ENCODE measurements around the gene OTC. TPM values are rescaled to one million over a fixed set of nuclear protein-coding genes. Genes with fewer than 3 reads are reported as not detected.

Gene OTC
- total RNA-seq, 4 donors from 2014 or later: 0.87 to 3.3 TPM; not detected in 2

- Histone ChIP-seq H3K9me3 (no peaks in the 10 kb centered on the region), H3K27me3 (peaks cover 0 to 11% of the 10 kb centered on the region in 2 donors), H3K36me3 (no peaks in the 10 kb centered on the region), H3K4me3 (no peak overlapping the region), H3K4me1 (no peaks in the 10 kb centered on the region), H3K27ac (no peak overlapping the region)
- 45 to 62% methylated on average over 3 of the region's 3 CpGs for WGBS, 2 donors
- DNase-seq (ENCODE audit: low spot score in 2 of 2): no peak
- no peak for TF ChIP-seq EP300 (IDR thresholded peaks at IDR 0.05)
- TF ChIP-seq POLR2A (IDR thresholded peaks at IDR 0.05): no peak
- no peak for TF ChIP-seq CTCF (IDR thresholded peaks at IDR 0.05)
Measured at GRCh38 chrX:38341442-38341841, 11.0 kb upstream of the OTC start.

GRCh38 chrX:38342853-38343778 lies 9.3 kb upstream of the OTC start:
- Histone ChIP-seq H3K4me1 (no peaks in the 10 kb centered on the region), H3K4me3 (no peak overlapping the region), H3K36me3 (no peaks in the 10 kb centered on the region), H3K27me3 (peaks cover 0 to 10% of the 10 kb centered on the region in 2 donors), H3K9me3 (no peaks in the 10 kb centered on the region), H3K27ac (no peak overlapping the region)
- WGBS, 2 donors: 52 to 75% methylated on average over 2 of the region's 2 CpGs
- TF ChIP-seq CTCF (IDR thresholded peaks at IDR 0.05) (no peak), EP300 (IDR thresholded peaks at IDR 0.05) (no peak), POLR2A (IDR thresholded peaks at IDR 0.05) (no peak)
- DNase-seq (ENCODE audit: low spot score in 2 of 2): no peak

- no peaks in the 10 kb centered on the region for H3K36me3 ChIP-seq
- H3K27me3 ChIP-seq: peaks cover 0 to 15% of the 10 kb centered on the region in 2 donors
- no peak overlapping the region for H3K27ac ChIP-seq
- TF ChIP-seq POLR2A (IDR thresholded peaks at IDR 0.05) (no peak), CTCF (IDR thresholded peaks at IDR 0.05) (no peak), EP300 (IDR thresholded peaks at IDR 0.05) (no peak)
- H3K4me3 ChIP-seq: no peak overlapping the region
- 44 to 51% methylated on average over 5 of the region's 5 CpGs for WGBS, 2 donors
- no peaks in the 10 kb centered on the region for H3K4me1 ChIP-seq
- DNase-seq (ENCODE audit: low spot score in 2 of 2): no peak
- H3K9me3 ChIP-seq: no peaks in the 10 kb centered on the region
Measured at GRCh38 chrX:38346150-38346549, 6.3 kb upstream of the OTC start.

GRCh38 chrX:38347136-38347535 lies 5.3 kb upstream of the OTC start:
- H3K9me3 ChIP-seq: no peaks in the 10 kb centered on the region
- 55 to 76% methylated on average over 2 of the region's 2 CpGs for WGBS, 2 donors
- peaks cover 0 to 18% of the 10 kb centered on the region in 2 donors for H3K27me3 ChIP-seq
- H3K4me3 ChIP-seq: no peak overlapping the region
- no peak overlapping the region for H3K27ac ChIP-seq
- peak in 1 of 2 donors; percentile 6 for DNase-seq (ENCODE audit: low spot score in 2 of 2)
- TF ChIP-seq POLR2A (IDR thresholded peaks at IDR 0.05) (no peak), CTCF (IDR thresholded peaks at IDR 0.05) (no peak), EP300 (IDR thresholded peaks at IDR 0.05) (peak in 1 of 2 donors; percentile 27)
- H3K4me1 ChIP-seq: no peaks in the 10 kb centered on the region
- H3K36me3 ChIP-seq: no peaks in the 10 kb centered on the region

- Histone ChIP-seq H3K36me3 (no peaks in the 10 kb centered on the region), H3K9me3 (no peaks in the 10 kb centered on the region), H3K27me3 (peaks cover 0 to 9% of the 10 kb centered on the region in 2 donors), H3K4me1 (no peaks in the 10 kb centered on the region), H3K4me3 (no peak overlapping the region), H3K27ac (no peak overlapping the region)
- 84 to 89% methylated on average over 3 of the region's 3 CpGs for WGBS, 2 donors
- TF ChIP-seq EP300 (IDR thresholded peaks at IDR 0.05): no peak
- TF ChIP-seq CTCF (IDR thresholded peaks at IDR 0.05): no peak
- TF ChIP-seq POLR2A (IDR thresholded peaks at IDR 0.05): no peak
- no peak for DNase-seq (ENCODE audit: low spot score in 2 of 2)
Measured at GRCh38 chrX:38351346-38351745, 1.1 kb upstream of the OTC start.
